Activated CD4-positive, alpha-beta T cell treated with anti-CD3 and anti-CD28 coated beads, Interleukin-2, amount 50 U/mL, for 48 hours (primary cell): ENCODE measurements around the gene ELOVL6.
"Not testable (repeated sequence)": the region's sequence is repeated elsewhere in the genome, so short reads cannot be mapped to it uniquely, and the experiment has no call there.

Experiments
- DNase-seq, 2 experiments: peaks; one replicate each; pipeline ENCODE4 v3.0.0-alpha.2; 2020

The ELOVL6 gene, protein sequence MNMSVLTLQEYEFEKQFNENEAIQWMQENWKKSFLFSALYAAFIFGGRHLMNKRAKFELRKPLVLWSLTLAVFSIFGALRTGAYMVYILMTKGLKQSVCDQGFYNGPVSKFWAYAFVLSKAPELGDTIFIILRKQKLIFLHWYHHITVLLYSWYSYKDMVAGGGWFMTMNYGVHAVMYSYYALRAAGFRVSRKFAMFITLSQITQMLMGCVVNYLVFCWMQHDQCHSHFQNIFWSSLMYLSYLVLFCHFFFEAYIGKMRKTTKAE

DNA sequence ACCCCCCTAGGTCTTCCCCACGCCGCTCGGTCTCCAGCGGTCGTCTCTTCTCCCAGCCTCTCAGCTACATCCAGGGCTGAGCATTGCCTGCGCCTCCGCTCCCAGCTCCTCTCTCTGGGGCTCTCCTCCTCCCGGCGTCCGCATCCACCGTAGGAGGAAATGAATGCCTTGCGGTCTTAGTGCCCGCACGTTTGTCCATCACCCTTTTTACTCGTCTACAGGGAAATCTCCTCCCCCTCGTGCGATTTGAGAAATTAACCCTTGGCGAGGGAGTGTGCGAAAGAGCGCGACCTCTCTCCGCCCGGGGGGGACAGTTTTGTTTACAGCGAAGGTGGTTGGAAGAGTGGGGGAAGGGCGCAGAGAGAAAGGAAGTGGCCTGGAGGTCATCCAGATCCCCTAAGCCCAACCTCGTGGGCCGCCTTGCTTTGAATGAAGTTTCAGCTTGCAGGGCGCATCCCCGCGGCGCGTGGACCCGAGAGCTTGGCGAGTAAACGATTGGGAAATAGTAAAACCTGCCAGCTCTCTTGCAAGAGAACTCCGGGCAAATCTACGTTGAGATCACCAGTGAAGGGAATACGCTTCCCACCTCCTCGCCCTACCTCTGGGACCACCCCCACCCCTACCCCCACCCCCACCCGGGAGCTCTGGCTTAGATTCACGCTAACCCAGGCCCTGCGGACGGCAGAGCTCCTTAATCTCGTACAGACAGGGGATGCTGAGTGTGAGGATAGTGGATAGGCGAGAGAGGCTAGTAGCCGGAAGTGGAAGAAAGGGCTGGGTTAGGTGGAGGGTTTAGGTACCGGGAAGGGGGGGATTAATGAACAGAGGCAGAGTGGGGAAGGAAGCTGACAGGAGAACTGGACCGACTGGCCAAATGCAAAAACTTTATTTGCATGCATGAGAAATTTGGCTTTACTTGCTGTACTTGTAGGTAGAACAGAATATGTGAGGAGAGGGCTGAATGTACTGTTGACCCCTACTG is at the start of gene ELOVL6:
Gene ELOVL6 (minus strand): TSS at position 181 of the 982 bp plus-strand sequence. CDS start 280 bp downstream, outside the sequence.
- DNase-seq, result peak; percentile 46 to 50

DNA sequence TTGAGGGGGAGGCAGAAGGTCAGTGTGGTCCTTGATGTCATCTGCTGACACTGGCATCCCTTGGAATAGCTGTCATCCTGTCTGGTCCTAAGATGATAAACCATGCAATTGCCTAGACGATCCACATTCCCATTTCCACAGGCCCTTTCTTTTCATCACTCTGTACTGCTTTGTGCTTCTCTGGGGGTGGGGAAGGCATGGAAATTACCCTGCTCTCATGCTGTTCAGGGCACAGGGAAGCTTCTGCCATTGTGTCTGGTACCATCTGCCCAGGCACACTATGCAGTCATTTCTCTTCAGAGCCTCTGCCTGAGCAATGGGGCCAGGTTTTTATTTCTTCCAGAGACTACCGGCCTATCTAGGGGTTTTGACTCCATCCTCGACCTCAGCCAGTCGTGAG is 49.7 kb upstream of the ELOVL6 start:
- no peak for DNase-seq

DNA sequence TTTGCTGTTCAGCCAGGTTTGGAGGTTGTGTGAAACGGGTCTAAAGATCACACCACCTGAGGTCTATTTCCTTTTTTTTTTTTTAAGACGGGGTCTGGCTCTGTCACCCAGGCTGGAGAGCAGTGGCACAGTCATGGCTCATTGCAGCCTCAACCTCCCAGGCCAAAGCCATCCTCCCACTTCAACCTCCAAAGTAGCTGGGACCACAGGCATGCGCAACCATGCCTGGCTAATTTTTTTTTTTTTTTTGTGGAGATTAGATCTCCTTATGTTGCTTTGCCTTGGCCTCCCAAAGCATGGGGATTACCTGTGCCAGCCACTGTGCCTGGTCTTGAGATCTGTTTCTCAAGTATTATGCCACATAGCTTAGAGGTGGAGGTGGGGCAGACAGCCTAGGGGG is 49.2 kb upstream of the ELOVL6 start:
- no peak for DNase-seq

DNA sequence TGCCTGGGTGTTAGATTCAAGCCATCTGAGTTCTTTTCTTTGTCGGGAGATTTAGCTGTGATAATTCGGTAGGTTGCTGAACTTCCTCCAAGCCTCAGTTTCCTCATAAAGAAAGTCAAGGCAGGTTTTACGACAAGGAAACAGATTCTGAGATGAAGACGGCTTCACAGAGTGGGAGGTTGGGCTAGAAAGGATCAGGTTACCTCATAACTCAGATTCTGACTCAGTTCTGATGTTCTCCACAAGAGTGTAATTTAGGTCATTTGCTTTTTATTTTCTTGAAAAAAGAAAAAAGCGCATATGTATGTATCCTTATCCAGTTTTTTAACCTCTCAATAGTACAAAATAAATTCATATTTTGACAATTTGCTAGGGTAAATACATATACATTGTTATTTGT is 47.2 kb upstream of the ELOVL6 start:
- DNase-seq, result no peak

DNA sequence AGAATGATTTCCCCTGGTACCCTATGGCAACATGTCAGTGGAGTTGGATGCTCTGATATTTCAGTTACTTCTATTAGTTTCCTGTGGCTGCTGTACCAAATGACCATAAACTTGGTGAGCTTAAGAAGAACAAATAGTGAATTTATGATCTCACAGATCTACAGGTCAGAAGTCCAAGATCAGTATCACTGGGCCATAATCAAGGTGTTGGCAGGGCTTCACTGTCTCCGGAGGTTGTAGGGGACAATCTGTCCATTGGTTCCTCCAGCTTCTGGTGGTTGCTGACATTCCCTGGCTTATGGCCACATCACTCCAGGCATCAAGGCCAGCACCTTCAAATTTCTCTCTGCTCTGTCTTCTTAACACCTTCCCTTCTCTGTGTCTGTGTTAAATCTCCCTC is 37.9 kb upstream of the ELOVL6 start:
- no peak for DNase-seq

DNA sequence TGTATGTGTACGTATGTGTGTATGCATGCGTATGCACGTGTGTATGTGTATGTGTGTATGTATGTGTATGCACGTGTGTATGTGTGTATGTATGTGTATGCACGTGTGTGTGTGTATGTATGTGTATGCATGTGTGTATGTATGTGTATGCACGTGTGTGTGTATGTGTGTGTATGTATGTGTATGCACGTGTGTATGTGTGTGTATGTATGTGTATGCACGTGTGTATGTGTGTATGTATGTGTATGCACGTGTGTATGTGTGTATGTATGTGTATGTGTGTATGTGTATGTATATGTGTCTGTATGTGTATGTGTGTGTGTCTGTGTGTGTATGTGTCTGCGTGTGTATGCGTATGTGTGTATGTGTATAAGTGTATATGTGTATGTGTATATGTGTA is 35.2 kb upstream of the ELOVL6 start:
- DNase-seq, result not testable (repeated sequence)

DNA sequence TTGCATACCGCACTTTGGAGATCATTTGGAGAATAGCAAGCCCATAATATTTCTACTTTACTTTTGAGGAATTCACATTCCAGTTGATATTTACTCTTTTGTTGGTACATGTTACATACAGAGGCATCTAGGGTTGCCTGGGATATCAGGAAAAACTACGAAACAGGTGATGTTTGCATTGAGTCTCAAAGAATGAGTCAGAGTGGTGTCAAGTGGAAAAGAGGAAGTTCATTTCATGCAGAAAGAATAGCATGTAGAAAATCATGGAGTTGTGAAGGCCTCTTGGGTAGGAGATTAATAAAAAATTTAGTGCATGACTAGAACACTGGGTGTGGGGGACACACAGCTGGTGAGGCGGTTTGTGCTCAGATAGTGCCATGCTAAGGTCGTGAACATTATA is 33.5 kb upstream of the ELOVL6 start:
- DNase-seq, result no peak

DNA sequence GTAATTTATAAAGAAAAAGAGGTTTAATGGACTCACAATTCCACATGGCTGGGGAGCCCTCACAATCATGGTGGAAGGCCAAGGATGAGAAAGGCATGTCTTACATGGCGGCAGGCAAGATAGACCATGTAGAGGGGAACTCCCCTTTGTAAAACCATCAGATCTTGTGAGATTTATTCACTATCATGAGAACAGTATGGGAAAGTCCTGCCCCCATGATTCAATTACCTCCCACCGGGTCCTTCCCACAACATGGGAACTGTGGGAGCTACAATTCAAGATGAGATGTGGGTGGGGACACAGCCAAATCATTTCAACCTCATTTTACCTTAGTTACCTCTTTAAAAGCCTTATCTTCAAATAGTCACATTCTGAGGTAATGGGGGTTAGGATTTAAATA is 30.9 kb upstream of the ELOVL6 start:
- no peak for DNase-seq

DNA sequence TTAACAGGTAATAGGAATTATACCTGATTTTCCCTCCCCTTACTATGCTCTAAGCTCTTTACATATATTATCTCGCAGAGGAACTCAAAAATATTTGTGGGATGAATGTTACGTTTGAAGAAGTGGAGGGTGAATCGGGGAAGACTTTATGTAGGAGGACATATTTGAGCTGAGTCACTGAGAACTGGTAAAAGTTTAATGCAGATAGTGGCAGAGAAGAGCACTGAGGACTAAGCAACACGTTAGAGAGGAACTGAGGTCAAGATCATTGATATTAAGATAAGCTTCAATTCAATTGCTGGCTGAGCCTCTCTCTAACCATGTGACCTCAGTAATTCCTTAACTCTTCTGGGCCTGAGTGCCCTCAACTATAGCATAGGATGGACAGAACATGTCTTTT is 26.4 kb upstream of the ELOVL6 start:
- no peak for DNase-seq

DNA sequence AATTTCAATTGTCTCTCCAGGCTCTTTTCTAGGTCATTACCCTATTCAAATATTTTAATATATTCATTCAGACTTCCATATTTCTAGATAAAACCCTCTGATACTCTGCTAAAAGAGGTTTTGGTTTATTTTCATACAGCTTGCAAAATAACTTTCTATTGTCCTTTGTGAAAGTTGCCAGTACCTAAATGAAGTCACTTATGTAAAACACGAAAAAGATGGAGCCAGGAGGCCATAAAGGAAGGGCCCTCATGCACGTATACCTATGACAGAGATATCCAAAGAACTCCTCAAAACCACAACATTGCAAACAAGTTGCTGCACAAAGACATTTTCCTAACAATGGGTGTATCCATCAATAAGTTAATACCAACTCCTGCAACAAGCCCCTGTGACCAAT is 25.7 kb upstream of the ELOVL6 start:
- no peak for DNase-seq

DNA sequence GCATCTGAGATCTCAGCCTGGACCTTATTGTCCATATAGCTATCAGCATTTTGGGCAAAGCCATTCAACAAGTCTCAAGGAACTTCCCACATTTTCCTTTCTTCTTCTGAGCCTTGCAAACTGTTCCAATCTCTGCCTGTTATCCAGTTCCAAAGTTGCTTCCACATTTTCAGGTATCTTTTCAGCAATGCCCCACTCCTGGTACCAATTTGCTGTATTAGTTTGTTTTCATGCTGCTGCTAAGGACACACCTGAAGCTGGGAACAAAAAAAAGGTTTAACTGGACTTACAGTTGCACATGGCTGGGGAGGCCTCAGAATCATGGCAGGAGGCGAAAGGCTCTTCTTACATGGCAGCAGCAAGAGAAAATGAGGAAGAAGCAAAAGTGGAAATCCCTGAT is 20.5 kb upstream of the ELOVL6 start:
- not testable (repeated sequence) for DNase-seq

DNA sequence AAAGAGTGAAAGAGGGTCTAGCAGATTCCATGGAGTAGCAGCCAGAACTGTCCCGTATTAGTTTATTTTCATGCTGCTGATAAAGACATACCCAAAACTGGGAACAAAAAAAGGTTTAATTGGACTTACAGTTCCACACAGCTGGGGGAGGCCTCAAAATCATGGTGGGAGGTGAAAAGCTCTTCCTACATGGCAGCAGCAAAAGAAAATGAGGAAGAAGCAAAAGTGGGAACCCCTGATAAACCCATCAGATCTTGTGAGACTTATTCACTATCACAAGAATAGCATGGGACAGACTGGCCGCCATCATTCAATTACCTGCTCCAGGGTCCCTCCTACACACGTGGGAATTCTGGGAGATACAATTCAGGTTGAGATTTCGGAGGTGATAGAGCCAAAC is 18.8 kb upstream of the ELOVL6 start:
- not testable (repeated sequence) for DNase-seq

DNA sequence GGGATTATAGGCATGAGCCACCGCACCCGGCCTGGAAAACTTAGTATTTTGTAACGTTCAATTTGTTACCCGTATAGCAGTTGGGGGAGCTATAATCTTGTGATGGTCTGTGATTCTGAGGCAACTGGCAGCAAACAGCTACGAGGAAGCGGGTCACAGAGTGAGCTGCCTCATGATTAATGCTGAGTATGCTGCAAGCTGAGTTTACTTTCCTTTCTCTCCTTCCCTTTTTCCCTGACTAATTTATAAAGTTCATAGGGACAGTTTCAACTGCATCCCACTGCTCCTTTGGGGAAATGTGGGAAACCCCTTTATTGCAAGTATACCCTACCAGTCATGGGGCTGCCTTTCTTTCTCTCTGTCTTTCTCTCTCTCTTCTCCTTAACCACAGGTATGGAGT is 17.7 kb upstream of the ELOVL6 start:
- DNase-seq, result no peak

DNA sequence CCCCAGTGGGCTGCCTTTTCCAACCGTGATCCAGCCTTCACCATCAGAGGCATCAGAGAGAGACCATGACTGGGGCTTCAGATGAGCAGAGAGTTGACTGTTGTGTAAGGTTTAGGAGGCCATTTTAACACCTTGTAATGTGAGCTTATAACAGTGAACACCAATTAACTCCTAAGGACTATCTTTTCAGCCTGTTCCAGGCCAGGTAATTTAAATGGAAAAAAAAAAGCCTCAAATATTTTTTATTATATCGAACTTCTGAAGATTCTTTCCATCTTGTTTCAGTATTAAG is 13.3 kb upstream of the ELOVL6 start:
- DNase-seq, result no peak

DNA sequence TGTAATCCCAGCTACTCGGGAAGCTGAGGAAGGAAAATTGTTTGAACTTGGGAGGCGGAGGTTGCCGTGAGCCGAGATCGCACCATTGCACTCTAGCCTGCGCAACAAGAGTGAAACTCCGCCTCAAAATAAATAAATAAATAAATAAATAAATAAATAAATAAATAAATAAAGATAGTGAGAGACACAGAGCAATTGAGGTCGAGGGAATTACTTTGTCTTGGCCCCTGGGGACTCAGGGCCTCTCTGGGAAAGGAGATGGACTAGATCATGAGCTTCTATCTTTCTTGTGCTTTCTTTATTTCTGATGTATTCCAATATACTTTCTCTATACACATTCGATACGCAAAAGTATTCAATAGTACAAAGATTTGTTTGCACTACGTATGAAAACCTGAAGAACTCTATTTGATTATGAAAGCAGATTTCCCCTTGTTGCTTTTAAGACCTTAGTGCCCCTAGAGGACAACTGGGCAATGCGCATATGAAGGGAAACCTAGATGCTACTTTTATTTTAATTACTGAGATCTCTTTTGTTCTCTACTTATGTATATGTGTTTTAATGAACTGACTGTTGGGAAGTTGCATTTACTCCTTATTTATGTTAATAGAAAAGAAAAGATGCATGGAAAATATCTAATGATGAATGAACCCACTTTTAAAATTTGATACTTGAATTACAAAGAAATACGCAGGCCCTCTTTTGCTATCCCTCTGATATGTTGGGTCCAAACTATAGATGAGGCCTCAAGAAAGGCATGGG is 12.8 kb upstream of the ELOVL6 start:
- peak in 1 of 2 experiments; percentile 13 for DNase-seq

DNA sequence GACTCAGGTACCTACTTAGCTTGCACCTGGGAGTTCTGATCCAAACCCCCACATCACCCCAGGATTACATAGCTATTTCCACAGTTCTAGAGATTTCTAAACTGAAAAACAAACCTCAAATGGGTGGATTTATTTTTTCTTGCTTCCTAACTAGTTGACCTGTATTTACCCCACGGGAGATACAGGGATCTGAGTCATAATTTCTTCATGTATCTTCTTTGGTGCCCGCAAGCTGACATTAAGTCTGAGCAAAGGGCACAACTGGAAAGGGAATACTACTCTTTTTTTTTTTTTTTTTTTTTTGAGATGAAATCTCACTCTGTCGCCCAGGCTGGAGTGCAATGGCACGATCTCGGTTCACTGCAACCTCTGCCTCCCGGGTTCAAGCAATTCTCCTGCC is 10.0 kb upstream of the ELOVL6 start:
- DNase-seq, result no peak

DNA sequence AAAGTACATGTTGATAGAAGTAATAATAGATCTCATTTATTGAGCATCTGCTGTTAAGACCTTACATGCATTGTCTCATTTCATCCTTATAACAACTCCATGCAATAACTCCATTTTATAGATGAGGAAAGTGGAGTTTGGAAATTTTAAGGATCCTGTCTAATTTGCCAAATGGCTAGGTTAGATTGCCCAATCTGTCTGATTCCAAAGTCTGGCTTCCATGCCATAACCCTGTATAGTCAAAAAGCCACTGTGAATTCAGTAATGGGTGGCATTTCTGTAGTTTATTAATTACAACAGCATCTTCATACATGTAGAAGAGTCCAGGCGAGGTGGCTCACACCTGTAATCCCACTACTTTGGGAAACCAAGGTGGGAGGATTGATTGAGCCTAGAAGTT is 8.8 kb upstream of the ELOVL6 start:
- DNase-seq, result no peak

DNA sequence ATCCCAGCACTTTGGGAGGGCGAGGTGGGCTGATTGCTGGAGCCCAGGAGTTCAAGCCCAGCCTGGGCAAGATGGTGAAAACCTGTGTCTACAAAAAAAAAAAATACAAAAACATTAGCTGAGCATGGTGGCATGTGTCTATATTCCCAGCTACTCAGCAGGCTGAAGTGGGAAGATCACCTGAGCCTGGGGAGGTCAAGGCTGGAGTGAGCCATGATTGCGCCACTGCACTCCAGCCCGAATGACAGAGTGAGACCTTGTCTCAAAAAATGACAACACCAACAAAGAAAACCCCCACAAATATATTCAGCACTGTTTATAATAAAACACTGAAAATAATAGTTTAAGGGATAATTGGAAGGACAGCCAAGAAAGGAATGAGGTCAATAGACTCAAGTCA is 3.6 kb upstream of the ELOVL6 start:
- no peak for DNase-seq

DNA sequence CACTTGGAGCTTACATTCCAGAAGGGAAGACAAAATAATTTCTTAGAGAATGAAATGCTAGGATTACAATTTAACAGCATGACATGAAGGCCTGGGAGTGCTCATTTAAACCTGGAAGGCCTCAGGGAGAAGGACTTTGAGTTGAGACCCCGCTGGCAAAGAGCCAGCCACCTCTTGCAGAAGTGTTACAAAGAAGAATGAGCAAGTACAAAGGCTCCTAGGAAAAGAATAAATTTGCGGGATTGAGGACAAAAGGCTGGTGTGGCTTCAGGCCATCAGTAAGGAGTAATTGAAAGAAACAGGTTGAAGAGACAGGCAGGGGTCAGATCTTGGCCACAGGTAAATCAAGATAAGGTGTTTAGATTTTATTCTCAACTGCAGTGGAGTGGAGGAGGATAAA is 3.1 kb upstream of the ELOVL6 start:
- no peak for DNase-seq

DNA sequence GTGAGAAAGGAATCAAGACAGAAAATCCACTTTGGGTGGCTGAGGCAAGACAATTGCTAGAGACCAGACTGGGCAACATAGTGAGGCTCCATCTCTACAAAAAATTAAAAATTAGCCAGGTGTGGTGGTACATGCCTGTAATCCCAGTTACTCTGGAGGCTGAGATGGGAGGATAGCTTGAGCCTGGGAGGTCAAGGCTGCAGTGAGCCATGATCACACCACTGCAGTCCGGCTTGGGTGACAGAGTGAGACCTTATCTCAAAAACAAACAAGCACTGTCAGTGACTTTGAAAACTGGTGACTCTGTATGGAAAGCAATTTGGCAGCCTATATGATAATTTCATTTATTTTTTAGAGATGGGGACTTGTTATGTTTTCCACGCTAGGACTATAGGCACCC is 2.3 kb upstream of the ELOVL6 start:
- DNase-seq, result no peak

DNA sequence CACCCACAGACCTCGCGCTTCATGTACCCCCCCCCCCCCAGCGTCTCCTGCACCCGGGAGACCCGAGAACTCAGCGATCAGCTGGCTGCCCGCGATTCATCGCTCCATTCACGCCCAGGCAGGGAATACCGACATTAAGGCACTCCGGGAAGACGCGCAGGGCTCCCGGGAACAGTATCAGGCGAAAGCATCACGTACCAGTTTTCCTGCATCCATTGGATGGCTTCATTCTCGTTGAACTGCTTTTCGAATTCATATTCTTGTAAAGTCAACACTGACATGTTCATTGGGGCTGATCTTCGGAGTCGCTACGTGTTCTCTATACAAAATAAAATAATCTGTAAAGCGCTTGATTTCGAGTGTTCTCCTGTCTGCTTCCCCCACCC is 373 bp downstream of the ELOVL6 start:
- DNase-seq, result no peak

DNA sequence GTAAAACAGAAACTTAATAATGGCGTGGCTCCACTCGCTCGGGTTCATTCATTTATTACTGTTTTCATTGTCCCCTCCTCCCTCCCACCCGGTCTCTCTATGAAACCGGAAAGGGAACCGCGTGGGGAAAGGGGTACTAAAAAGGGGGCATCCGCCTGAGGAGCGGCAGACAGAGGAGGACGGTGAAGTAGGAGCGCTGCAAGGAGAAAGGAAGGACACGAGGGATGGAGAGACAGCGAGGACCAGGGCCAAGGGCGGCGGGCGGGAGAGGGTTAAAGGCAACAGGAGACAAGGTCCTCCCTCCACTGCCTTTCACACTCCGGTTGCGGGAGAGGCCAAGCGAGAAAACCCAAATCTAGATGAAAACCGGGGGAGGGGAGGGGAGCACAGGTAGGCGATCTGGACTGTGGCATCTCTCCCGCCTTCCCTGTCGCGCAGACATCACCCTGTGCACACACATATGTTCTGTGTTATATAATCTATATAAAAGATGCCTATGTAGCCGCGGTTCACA is 829 bp downstream of the ELOVL6 start:
- DNase-seq, result peak; percentile 61 to 71

DNA sequence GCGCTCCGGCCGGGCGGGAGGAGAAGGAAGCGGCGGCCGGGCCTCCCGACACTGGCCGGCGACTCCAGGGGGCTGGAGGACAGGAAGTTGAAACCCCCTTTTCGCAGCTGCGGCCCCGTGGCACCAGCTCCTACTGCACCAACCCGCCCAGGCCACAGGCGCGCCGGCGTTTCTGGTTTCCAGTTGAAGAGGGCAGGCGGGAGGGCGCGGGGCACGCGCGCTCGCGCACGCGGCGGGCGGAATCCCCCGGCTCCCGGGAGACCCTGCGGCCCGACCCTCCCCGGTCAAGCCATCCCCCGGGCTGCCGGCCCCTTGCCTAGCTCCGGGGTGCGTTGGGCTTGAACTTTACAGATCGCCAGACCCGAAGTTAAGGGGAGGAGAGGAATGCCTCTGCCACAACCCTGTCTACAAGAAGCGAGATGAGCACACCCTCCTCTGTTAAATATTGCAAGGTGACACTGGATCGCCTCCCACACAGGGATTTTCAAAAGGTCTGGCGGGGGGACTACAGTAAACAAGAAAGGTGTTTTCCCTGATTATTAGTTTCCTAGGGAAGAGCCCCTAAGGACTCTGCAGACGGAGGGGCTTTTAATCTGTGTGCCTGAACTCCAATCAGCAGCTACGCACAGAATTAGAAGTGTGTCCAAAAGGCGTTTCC is 1.4 kb downstream of the ELOVL6 start:
- peak; percentile 62 to 69 for DNase-seq
